GM23338 (cell line): ENCODE measurements around the gene UQCC2.

Experiments used
- CTCF ChIP-seq, 2 experiments: fragments of 200-600 bp in 1 of 2; sonication (generic) in 1 of 2; conservative IDR thresholded peaks; 2 replicates each; pipeline versions ENCODE4 v1.5.1 to v1.6.1; 2016 to 2017; ENCODE audit warnings: antibody characterized with exemption in 2 of 2, low read depth in 2 of 2, mild to moderate bottlenecking in 2 of 2, moderate library complexity in 1 of 2
- EZH2 ChIP-seq: fragments of 200-600 bp; sonication (generic); IDR thresholded peaks from one replicate; pipeline ENCODE4 v1.8.0; 2017; ENCODE audit warnings: antibody characterized with exemption, mild to moderate bottlenecking, low read depth; ENCODE audit not compliant: unreplicated experiment
- EZH2phosphoT487 ChIP-seq: fragments of 200-600 bp; sonication (generic); IDR thresholded peaks from one replicate; pipeline ENCODE4 v1.8.1; 2018; ENCODE audit warnings: antibody characterized with exemption; ENCODE audit not compliant: unreplicated experiment
- NANOG ChIP-seq: IDR thresholded peaks from 2 replicates; pipeline ENCODE4 v1.6.1; 2016; ENCODE audit warnings: antibody characterized with exemption, borderline replicate concordance
- POLR2AphosphoS5 ChIP-seq: IDR thresholded peaks from 2 replicates; pipeline ENCODE4 v1.6.1; 2016; ENCODE audit warnings: antibody characterized with exemption, low read depth
- REST ChIP-seq: IDR thresholded peaks from one replicate; pipeline ENCODE4 v1.6.1; 2018; ENCODE audit warnings: antibody characterized with exemption; ENCODE audit not compliant: unreplicated experiment

- TF ChIP-seq CTCF (conservative IDR thresholded peaks at IDR 0.05; ENCODE audit: low read depth in 2 of 2) (no peak), REST (no peak), EZH2phosphoT487 (no peak), EZH2 (no peak), POLR2AphosphoS5 (no peak), NANOG (no peak)
Measured at GRCh38 chr6:33708516-33709204, 2.8 kb downstream of the UQCC2 start.
